Midbrain (tissue), 1 donor: ENCODE measurements around the gene C3orf20.

ENCODE experiments used
- DNase-seq: peaks from one replicate; lab custom pipeline; 2025; lab: John Stamatoyannopoulos, UW

The C3orf20 gene

DNA sequence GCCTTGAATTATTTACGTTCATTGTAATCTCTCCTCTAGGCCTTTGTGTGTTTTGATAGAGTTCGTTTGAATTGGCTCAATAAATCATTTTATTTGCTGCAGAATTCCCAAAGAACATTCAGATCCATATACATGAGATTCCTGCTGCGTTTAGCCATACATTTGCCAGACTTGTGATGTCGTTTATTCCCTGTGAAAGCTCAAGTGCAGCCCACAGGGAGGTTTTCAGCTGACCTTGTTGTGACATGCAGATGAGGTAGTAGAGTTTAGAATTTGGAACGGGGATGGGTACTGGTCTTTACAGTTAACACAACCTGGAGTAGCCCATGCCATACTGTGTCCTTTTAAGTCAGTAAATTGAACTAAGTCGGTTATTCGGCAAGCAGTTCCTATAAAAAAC is at the start of gene C3orf20:
C3orf20 (plus strand) TSS at position 301 of the 400 bp plus-strand sequence. CDS start 7,573 bp downstream, outside the sequence.
- DNase-seq: no peak

DNA sequence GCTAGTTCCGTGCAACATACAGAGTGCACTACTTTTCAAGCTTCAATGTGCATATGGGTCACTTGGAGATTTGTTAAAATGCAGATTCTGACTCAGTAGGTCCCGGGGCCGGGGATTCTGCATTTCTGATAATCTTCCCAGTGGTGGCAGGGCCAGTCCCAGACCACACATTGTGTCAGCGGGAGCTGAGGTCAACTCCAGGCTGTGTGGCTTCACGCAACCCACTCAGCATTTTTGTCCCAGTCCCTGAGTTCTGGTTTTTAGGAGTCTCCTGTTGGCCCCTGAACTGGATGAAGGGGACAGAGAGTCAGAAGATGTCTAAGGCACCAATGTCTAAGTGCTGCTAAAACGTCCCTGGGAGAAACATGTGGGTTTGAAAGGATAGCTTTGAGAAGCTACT is 49.5 kb upstream of the C3orf20 start:
- DNase-seq: no peak

DNA sequence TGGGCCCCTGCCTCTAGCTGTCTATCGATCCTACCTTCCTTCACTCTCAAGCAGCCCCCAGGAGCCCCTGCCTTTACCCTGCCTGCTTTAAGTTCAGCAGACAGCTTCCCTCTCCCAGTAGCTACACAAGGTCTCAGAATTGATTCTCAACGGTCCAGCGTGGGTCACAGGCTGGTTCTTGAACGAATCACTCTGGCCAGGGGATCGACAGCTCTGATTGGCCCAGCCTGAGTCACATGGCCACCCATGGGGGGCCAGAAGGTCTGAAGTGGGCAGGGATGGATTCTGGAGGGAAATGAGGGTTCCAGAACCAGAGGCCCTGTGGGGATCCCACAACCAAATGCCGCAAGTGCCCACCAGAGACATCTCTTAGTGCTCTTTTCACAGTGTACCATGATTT is 47.1 kb upstream of the C3orf20 start:
- DNase-seq: no peak

DNA sequence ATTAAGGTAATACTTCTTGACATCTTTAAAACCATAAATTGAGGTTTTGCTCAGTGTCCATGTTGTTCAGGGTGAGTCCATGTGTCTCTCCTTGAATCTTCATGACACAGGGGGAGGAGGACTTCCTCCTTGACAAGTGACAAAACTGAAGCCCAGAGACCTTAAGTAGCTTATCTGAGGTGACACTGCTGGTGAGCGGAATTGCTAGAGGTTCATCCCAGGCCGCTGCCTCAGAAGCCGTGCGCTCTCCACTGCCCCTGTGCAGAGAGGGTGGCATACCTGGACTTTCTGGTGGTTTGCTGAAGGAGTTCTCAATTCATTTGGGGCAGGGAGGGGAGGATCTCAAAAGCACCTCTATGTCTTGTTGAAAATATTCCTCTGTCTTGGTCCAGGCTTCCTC is 46.5 kb upstream of the C3orf20 start:
- no peak for DNase-seq

DNA sequence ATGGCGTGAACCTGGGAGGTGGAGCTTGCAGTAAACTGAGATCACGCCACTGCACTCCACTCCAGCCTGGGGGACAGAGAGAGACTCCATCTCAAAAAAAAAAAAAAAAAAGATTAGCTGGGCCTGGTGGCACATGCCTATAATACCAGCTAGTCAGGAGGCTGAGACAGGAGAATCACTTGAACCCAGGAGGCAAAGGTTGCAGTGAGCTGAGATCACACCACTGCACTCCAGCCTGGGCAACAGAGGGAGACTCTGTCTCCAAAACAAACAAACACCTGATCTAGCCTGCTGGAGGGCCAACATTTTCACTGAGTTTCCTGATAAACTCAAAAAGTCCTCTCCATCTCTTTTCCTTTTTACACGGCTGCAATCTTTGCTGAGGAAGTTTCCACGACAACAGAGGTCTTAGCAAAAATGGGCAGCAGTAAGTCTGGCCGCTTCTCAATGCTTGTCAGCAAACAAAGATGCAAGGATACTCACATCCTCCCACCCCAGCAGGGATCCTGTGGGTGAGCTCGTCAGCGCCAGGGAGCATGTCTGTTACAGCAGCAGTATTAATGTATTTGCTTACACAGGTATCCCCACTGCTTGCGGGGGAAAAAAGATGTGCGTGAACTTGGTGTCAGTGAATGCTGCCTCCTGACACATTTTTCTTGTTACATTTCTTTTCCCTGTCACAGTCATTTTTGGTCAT is 44.4 kb upstream of the C3orf20 start:
- no peak for DNase-seq

DNA sequence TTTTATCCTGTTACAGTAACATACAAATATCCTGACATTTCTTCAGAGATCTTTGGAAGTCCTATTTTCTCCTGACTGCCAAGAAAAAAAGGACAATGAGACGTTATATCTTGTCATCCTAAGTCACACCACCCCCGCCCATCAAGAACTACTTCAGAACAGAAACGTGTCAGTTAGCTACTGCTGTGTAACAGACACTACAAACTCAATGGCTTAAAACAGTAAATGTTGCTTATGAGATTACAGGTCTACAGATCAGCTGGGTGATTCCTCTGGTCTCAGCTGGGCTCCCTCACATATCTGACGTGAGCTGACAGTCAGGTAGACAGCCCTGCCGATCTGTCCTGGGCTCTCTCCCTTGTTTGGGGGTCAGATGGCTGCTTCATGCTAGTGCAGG is 43.8 kb upstream of the C3orf20 start:
- no peak for DNase-seq

DNA sequence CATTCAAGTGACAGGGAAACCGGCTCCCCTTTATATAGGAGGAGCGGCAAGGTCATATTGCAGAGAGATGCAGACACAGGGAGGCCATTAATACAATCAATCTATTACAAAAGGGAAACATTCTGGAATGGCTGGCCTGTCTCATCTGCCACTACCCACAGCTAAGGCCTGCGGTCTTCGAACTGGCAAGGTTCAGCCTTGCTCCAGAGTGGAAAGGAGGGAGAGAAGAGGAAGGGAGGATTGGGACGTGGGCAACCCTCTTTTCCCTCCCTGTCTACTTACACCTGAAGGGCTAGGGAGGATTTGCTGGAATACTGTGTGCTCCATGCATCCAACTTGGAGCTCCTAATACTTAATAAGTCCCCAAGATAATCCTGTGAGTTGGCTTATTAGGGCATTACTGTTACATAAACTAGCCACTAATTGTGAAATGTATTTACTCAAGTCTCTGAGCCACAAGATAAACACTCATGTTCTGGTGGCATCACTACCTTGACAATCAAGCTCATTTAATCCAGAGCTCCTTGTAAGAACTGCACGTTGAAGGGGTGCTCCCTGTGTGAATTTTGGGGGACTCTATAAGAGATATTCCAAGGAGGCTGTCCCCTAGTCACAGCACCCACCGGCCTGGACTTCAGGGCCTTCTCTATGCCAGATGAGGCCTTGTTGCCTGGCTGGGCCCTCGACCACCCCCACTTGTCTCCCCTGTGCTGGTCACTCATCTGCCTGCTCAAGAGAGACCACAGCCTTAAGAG is 43.1 kb upstream of the C3orf20 start:
- DNase-seq: no peak

DNA sequence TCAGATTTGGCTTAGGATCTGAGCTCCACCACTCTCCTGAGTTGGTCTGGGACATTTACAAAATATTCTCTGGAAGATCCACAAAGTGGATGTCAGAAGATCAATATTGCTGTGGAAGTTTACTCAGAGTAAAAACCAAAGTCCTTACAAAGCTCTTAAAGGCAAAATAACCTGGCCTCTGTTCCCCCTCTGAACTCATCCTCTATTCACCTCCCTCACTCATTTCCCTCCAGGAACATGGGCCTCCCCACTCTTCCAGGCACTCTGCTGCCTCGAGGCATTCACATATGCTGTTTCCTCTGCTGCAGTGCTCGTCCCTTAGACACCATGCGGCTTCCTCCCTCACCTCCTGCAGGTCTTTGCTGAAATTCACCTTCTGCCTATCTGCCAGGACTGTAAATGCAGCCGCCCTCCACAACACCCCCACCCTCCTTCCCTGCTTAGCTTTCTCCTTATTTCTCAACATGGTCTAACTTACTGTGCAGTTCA is 42.5 kb upstream of the C3orf20 start:
- no peak for DNase-seq

DNA sequence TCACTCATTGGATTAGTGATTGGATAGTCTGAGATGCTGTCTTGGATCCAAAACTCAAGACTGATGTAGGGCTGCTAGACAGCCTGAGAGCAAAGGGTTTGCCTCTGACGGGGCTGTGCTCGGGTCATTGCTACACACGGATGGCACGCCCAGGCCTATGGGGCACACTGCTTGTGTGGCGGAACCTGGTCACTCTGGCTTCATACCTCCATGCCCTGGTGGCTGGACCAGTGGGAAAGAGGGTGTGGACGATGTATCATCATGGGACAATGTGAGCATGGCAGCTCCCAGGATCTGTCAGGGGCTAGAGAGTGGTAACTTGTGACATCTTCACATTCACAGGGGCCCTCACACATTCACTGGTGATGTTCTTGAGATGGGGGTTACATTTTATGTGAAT is 41.5 kb upstream of the C3orf20 start:
- DNase-seq: no peak

DNA sequence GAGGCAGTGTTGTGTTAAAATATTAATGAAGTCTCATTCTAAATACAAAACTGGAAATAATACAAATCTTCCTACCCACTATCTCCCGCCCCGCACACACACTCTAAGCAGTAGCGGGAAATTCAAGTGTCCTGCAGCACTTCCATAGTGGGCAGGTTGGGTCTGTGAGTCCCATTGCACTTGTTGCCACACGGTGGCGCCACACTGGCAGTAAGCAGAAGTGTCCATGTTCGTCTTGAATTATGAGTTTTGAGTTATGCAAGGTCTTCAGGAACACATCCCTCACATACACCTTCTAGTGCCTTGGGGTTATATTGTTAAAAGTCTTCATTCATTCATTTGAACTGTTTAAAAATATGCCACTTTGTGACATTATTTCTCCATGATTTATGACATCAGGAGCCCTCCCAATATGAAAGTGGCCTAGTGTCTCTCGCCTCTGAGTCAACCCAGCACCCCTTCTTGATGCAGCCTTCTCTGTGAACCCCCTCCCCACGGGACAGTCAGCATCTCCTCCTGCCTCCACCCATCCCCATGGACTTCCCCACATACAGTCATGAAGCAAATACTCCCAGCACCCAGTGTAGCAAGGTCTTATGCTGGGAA is 41.0 kb upstream of the C3orf20 start:
- no peak for DNase-seq

DNA sequence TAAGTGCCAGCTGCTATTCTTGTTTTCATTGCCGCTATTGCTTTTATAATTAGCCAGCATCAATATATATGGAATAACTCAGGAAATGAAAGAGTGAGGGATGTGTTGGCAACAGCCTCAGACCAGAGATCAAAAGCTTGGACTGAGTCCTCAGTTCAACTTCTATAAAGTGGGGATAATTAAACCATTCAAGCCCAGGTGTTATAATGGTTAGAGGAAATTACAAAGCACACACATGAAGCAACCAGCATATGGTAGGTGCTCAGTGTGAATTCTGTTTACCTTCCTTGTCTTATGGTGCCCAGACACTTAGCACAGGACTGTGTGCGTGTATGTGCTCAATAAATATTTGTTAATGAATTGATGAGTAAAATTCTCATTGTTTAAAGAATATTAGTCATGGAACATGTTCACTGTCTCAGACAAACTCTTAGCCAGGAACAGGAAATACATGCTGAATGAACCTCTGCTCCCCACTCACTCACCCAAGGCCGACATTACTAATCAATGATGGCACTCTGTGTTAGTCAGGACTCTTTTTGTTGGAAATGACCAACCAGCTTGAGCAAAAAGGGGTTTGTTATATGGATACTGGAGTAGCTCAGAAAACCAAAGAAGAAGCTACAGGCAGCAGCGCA is 40.1 kb upstream of the C3orf20 start:
- DNase-seq: no peak

DNA sequence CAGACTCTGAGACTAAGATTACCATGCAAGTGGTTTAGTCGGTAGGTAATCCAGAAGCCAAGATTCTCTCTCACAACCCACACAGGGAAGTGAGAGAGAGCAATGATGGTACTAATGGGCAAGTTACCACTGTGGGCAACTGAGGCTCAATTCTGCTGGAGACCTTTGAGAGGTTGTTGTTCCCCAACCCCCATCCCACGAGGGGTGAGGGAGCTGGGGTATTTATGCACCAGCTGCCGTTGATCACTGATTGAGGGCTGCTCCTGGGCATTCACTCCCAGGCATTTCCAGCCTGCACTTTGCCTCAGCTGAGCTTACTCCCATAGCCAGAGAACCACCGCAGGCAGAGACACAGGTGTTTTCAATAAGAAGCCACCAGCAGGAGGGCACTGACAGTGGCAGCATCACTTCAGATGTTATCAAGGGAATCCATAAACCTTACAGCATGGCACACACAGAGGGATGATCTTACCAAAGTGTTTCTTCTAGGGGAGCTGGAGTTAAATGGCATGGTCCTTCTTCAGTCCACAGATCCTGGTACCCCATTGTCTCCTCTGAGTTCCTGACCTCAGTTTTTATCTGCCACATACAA is 38.3 kb upstream of the C3orf20 start:
- no peak for DNase-seq

DNA sequence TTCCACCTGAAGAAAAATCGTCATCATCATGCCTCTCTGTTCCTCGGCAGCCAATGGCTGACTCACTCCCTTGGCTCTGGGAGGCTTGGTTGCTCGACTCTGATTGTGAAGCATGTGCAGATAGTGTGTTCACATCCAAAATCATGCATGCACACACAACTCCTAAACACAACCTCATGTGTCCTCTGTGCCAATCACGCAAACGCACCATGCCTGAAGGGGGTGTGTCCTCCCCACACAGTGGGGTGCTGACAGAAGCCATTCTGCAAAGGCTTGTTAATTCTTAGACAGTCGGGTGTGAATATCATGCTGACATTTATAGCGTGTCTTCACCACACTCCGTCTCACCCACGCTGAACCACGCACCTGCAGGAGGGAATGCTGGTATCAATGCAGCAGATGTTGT is 34.8 kb upstream of the C3orf20 start:
- DNase-seq: no peak

DNA sequence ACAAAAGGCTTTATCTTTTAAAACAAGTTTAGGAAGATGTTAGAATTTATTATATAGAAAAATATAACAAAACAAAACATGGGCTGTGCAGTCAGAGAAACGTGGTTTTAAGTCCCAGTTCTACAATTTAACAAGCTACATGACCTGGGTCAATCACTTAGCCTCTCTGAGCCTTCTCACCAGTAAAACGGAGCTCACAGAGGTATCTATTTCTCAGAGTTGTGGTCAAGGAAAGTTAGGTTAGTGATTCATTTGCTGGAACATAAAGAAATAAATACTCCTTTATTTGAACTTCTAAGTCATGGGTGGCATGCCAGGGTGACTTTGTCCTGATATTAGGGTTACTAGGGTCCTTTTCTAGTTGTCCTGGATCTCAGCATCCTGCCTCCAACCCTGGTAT is 34.2 kb upstream of the C3orf20 start:
- DNase-seq: no peak

DNA sequence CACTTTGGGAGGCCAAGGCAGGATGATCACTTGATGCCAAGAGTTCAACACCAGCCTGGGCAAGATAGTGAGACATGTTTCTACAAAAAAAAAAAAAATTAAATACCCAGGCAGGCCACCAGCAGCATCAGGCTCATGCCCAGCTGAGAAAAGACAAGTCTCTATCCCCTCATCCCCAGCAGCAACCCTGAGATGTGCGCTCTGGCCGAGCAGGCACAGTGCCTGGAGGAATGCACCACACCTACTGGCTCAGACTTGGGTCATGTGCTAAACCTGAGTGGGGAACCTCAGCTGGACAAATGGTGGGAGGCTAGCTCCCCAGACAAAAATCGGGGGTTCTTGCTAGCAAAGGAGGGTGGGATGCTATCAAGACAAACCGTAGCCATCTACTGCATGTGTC is 33.6 kb upstream of the C3orf20 start:
- DNase-seq: no peak

DNA sequence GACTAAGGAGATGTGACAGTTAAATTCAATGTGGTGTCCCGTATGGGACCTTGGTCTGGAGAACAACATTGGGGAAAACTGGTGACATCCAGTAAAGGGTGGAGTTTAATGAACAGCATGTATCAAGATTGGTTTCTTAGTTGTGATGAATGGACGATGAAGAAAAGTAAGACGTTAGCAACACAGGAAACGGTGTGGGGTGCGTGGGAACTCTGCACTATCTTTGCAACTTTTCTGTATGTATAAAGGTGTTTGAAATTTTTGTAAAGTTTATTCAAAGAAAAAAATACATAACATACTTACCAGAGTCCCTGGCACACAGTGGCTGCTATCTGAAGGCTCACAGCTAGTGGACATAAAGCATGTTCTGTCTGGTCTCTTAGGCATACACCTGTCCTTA is 29.5 kb upstream of the C3orf20 start:
- DNase-seq: no peak

DNA sequence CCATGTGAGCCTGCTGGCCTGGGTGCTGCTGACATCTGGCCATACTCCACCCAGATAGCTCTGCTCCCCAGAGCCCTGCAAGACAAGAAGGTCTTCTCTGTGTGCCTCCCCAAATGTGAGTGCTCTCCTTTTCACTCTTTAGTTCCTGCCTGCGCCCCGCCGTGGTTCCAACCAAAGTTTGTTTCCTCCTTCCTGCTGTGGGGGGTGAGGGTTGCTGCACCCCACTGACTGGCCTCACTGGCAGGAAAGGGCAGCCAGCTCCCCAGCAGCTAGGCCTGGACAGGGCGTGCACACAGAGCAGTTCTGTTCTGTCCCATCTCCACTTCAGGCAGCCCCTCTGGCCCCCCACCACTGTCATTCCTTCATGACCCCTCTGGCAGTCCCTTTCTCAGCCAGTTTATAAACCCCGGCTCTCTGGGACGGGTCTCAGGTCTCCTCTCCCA is 28.8 kb upstream of the C3orf20 start:
- no peak for DNase-seq

DNA sequence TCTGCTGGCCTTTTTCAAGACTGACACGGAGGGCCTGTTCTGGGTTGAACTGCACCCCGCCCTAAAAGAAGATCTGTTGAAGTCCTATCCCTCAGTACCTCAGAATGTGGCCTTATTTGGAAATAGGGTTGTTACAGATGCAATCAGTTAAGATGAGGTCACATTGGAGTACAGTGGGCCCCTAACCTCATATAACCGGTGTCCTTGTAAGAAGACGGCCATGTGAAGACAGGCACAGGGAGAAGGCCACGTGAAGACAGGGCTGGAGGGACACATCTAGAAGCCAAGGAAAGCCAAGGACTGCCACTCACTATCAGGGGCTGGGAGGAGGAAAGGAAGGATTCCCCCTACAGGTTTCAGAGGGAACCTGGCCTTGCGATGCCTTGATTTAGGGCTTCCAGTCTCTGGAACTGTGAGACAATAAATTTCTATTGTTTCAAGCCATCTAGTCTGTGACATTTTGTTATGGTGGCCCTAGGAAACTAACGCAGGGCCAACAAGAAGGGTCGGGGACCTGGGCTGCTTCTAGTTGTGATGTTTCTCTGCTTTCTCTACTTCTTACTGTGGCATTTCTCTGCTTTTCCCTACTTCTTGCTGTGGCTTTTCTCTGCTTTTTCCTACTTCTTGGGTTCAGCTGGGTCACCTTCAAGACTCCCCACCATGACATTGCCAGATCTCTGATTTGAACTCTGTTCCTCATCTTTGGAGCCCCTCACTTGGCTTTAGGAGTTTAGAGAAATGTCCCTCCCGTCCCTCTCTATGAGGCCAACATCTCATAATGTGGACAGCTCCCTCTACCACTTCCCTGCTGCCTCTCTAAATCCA is 28.1 kb upstream of the C3orf20 start:
- no peak for DNase-seq

DNA sequence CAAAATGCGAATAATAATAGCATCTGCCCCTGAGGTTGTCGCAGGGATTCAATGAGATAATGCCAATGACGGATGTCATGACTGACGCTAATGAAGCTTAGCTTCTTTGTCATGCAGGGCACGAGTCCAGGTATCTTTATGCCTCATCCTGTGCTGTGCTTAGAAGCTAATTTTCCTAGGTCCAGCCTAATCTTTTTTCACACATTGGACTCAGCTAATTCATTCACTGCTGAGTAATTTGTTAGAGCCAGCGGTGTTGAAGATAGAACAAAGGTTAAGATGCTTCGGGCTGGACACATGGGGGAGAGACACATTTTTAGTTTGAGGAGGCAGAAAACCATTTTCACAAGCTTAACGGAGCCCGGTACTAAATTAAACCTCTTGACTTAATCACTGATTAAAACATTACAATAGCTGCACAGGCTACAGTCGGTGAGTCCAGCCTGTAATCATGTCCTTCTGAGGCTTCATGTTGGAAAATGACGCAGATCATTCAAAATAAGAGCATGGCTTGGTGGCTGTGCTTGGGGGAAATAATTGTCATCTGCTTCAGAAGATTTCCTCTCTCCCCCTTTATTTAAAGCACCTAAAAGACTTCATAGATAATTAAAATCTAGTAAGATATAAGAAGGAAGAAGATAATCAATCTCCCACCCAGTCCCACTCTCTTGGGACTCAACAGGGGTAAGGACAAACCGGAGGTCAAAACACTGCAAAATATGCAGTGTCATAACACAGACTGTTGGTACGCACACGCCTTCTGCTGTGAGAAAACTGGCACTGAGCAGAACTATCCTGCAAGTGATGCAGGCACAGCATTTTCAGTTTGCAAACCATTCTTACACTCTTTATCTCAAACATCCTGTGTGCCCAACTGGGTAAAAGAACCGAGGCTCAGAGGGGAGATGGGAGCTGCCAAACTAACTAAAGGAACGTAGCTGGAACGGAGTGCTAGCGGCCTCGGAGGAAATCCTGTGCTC is 26.7 kb upstream of the C3orf20 start:
- no peak for DNase-seq

DNA sequence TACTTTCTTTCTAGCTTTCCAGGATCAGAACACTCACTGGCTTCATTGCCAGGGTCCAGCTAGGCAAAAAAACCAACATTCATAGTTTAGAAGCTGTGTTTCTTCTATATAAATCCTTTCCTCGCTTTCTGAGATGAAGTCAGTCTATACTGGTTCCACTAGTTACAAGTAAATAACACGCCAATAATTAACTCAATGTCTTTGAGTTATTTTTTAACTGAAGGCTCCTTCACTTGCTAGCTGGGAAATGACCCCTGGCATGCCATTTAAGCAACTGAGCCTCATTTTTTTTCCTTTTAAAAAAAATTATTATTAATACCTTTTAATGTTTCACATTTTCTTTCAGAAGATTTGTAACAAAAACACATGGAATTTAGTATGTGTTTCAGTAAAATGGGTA is 25.5 kb upstream of the C3orf20 start:
- DNase-seq: no peak
